ENCODE data around the gene AARS2.

AARS2 gene

DNA sequence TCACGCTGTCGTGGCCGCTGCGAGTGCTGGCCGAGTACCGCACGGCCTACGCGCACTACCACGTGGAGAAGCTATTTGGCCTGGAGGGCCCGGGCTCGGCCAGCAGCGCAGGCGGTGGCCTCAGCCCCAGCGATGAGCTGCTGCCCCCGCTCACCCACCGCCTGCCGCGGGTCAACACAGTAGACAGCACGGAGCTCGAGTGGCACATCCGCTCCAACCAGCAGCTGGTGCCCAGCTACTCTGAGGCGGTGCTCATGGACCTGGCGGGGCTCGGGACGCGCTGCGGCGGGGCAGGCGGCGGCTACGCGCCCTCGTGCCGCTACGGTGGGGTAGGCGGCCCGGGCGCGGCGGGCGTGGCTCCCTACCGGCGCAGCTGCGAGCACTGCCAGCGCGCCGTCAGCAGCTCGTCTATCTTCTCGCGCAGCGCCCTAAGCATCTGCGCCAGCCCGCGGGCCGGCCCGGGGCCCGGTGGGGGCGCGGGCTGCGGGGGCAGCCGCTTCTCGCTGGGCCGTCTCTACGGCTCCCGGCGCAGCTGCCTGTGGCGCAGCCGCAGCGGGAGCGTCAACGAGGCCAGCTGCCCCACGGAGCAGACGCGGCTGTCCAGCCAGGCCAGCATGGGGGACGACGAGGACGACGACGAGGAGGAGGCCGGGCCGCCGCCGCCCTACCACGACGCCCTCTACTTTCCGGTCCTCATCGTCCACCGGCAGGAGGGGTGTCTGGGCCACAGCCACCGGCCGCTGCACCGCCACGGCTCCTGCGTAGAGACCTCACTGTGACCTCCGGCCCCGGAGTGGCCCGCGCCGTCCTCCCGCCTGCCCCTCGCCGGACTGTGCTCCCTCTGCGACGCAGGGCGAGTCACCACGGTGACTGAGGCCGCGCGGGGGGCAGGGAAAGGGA lies 37.1 kb downstream of the AARS2 start:
- DNase-seq (ENCODE audit: low read depth) = no peak

DNA sequence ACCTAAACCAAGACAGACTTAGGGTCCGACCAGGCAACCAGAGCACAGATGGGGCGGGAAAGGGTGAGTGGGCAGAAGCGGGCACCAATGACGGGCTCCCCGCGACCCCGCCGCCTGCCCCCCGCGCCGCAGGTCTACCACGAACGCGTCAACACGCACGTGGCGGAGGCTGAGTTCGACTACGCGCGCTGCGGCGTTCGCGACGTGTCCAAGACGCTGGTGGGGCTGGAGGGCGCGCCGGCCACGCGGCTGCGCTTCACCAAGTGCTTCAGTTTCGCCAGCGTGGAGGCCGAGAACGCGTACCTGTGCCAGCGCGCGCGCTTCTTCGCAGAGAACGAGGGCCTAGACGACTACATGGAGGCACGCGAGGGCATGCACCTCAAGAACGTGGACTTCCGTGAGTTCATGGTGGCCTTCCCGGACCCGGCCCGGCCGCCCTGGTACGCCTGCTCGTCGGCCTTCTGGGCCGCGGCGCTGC lies 37.8 kb downstream of the AARS2 start:
- no peak for DNase-seq (ENCODE audit: low read depth)

DNA sequence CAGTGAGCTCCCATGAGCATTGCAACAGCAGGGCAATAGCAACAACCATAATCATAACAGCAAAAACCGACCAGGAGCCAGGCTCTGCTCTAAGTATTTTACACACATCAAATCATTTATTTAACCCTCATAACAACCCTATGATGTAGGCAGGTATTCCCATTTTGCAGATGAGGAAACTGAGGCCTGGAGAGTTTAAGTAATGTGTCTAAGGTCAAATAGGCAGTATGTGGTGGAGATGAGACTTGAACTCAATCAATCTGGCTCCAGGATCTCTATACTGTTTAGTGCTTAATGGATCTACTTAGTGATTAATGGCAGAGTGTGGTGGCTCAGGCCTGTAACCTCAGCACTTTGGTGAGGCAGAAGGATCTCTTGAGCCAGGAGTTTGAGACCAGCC lies 39.5 kb downstream of the AARS2 start:
- no peak for DNase-seq (ENCODE audit: low read depth)

DNA sequence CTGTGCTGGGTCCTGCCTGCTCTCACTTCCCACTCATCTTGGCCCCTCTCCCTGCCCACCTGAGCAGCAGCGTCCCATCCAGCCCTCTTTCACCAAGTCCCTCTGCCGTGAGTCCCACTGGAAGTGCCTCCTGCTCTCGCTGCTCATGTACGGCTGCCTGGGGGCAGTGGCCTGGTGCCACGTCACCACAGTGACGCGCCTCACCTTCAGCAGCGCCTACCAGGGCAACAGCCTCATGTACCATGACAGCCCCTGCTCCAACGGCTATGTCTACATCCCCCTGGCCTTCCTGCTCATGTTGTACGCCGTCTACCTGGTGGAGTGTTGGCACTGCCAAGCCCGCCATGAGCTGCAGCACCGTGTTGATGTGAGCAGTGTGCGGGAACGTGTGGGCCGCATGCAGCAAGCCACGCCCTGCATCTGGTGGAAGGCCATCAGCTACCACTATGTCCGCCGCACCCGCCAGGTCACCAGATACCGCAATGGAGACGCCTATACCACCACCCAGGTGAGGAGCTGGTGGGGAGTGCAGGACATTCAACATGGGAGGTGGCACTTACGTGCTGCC lies 40.1 kb downstream of the AARS2 start:
- DNase-seq (ENCODE audit: low read depth) = no peak

DNA sequence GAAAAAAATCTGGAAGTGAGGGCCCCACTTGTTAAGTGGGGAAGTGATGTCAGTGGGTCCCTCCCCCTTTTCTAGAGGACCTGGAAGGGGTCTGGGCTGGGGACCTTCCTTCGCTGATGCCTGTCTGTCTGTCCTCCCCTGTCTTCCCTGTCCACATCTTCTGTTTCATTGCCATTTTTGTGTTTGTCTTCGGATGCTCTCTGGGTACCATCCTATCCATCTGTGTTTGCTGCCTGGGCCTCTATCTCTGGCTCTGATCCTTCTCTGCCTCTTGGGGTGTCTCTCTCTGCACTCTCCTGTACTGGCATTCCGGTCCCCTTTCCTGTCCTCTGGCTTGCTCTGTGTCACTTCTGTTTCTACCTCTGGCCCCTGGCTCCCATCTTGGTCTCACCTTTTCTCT lies 40.6 kb downstream of the AARS2 start:
- DNase-seq (ENCODE audit: low read depth) = no peak

DNA sequence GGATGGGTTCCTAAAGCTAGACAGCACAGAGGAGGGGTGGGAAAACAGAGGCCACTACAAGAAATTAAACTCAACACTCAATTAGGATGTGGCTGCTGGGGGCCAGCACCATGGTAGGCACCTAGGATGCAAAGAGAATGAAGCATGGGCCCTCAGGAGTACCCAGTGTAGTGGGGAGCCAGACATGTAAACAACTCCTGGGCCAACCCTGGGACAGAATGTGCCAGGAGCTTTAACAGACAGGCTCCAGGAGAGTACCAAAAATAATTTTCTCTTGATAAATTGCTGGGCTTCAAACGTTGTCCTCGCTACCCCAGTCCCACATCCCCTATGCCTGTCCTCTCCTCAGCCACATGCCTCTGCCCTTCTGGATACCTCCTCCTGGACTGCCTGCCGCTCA lies 41.2 kb downstream of the AARS2 start:
- DNase-seq (ENCODE audit: low read depth) = no peak

DNA sequence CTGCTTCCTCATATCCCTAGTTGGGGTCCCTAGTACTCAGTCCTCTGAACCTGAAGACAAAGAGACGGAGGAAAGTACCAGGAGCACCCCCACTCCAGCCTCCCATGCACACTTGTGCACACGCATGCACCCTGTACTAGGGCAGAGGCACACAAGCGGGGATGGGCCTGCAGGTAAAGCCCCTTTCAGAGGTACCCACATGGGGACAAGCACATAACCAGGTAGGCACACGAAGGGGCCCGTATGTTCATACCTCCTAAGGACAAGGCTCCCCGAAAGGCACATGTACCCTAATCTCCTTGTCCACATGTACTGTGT lies 41.8 kb downstream of the AARS2 start:
- no peak for DNase-seq (ENCODE audit: low read depth)

DNA sequence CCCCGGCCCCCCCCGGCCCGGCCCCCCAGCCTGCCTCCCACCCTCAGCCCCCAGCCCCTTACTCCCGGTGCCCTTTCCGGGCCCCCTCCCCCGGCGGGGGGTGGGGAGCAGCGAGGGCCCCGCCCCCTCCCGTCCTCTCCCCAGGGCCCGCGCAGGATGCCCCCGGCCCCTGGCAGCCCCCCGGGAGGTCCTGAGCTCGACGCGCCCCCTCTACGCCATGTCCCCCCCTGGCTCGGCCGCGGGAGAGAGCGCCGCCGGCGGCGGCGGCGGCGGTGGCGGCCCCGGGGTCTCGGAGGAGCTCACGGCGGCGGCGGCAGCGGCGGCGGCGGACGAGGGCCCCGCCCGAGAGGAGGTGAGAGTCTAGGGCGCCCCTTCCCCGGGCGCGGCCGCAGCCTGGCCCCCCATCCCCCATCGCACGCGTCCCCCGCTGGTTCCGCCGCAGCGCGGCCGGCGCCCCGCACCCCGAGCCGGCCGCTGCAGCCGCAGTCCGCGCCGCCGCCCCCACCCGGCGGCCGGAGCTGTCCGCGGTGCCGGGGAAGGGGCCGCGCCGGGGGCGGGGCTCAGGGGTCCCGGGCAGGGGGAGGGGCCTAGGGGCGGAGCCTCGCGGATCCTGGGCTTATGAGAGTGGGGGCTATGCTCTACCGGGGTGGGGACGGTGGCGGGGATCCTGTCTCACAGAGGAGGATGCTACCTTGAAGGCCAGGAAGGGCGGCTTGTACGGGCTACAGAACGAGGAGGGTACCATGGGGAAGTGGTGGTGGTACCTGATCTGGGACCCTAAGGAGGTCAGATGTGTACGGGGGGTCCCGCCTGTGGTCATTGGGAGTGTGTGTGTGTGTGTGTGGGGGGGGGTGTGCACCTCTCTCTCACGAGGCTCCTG lies 42.4 kb downstream of the AARS2 start:
- DNase-seq (ENCODE audit: low read depth) = no peak

DNA sequence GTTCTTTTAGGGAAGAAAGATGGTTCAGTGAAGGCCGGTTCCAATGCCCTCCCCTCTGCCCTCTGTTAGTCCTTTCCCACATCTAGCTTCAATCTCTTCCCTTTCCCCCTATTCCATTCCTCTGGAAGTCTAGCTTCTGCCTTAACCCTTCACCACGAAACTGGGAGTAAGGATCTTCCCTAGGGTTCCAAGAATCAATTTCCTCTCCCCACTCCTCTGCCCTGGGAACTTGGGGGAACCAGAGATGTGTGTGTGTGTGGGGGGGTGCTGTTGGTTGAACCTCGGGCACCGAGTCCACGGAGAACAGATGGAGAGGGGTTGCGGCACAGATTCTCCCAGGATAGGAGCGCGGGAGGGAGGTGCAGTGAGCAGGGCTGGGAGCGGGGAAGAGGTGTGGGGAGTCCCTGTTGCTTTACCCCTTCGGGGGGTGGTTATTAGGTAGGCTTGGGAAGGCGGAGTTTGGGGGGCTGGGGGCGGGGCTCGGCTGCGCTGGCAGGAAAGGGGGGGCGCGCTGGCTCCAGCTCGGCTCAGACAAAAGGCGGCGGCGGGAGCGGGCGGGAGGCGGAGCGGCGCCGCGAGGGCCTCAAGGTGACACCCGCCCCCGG lies 43.1 kb downstream of the AARS2 start, which contains the start of gene TMEM151B:
Gene TMEM151B (plus strand): TSS at position 530 of the 605 bp plus-strand sequence. CDS start 293 bp downstream, outside the sequence.
- no peak for DNase-seq (ENCODE audit: low read depth)

DNA sequence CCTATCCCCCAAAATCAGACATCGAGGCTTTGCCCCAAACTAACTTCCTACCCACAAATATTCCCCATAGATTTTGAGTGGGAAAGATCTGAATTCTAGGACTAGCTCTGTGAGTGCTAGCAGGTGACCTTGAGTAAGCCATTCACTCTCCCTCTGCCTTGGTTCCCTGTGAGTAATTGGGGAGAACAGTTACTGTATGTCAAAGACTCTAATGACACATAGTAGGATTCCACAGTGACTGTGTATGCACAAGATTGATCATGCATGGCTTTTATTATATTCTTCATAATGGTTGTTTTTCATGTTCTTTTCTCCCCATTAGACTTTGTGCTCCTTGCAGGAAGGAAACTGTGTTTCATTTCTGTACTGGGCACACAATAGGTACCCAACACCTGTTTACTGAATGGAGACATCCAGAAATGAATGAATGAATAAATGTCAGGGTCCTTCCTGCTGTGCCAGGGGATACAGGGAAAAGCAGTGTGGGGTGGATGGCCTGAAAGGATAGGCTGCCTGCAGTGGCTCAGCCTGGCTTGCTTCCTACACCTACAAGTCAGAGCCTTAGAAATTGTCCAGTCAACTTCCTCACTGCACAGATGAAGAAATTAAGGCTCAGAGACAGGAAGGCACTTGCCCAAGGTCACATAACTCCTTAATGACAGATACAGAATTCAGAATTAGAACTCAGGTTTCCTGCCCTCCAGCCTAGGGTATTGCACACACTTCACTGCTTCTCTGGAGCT lies 43.8 kb downstream of the AARS2 start:
- no peak for DNase-seq (ENCODE audit: low read depth)

DNA sequence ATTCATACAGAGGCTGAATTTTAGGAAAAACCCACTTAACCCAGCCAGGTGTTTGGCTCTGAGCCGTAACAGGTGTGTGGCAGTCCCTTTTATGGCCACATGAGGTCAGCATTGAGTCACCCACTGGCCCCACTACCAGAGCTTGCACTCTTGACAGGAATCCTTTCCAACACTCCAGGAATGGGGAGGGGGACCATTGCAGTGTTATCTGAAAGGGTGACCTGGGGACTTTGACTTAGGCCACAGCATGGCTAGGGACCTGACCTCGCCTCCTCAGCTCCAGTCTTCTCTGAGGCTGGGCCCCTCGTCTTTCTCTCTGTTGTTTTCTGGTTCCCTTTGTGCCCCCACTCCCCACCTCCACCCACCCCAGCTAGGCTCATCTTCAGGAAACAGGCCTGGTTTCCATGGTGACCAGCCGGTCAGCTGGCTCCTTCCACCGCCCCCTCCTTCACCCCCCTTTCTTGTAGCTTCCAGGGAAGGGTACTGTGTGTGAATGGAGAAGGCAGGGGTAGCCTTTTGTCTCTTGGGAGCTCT lies 45.0 kb downstream of the AARS2 start:
- no peak for DNase-seq (ENCODE audit: low read depth)

DNA sequence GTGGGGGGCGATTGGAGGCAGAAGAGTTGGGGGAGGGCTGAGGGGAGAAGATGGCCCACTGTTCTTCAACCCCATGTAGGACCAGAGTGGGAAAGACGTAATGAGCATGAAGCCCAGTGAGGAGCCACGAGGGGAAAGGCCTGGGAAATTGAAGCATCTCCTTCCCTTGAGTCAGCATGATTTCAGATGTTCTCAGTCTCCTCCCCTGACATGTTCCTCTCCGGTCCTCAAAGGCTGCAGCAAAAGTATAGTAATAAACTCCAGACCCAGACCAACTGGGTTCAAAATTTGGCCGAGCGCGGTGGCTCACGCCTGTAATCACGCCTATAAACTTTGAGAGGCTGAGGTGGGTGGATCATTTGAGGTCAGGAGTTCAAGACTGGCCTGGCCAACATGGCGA lies 45.9 kb downstream of the AARS2 start:
- DNase-seq (ENCODE audit: low read depth) = no peak

DNA sequence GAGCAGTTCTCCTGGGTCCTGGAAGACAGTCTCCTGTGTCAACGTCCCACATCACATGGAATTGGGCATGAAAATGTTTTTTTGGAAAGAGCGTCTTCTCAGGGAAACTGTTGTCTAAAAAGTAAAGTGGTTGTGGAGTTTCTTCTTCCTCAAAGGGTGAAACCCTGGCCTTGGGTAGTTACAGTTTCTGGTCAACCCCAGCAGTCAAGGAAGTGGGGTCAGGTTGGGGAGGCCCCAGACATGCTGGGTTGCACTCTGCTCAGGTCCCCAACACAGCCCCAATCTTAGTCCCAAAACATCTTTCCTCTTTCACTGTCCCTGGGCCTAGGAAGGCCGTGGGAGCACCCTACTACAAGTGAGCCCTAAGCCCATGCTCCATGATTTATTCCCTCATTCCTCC lies 46.8 kb downstream of the AARS2 start:
- no peak for DNase-seq (ENCODE audit: low read depth)

DNA sequence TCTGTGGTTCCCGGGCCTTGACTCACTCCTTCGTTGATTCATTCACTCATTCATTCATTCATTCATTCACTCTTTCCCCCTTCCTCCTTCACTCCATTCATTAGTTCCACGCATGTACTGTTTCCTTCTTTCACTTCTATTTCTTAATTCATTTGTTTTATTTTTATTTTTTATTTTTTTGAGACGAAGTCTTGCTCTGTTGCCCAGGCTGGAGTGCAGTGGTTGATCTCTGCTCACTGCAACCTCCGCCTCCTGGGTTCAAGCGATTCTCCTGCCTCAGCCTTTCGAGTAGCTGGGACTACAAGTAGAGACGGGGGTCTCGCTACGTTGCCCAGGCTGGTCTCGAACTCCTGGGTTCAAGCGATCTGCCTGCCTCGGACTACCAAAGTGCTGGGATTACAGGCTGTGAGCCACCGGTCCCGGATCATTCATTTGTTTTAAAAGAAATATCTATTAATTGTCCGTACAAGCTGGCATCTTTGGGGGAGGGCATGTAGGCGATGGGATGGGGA lies 47.4 kb downstream of the AARS2 start:
- DNase-seq (ENCODE audit: low read depth) = no peak

DNA sequence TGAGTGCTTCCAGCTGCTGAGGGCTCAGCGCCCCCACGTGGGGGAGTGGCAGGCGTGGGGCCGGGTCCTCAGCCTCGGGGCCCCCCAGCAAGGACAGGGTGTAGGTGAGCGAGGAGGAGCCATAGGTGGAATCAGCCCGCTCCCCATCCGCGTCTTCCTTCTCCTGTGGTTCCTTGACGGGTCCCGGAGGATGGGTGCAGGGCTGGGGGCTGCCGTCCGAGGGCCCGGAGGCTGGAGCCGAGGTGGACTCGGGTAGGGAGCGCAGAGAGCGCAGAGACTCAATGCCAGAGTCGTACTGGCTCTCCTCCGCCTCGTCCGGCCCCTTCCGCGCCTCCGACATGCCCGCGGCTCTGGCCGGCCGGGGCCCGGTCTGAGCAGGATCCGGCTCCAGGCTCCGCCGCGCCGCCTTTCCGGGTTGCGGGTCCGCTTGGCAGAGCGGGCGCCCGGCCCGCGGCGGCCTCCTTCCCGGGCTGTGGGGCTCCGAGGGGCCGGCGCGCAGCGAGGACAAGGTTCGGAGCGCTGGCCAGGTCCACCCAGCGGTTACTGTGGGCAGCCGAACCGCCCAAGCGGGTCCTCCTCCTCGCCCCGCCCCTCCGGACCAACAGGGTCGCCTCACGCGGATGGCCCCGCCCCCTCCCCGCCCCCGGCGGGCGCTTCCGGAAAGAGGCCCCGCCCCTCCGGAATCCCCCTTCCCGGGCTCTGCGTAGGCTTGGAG lies 48.0 kb downstream of the AARS2 start, which contains the start of gene NFKBIE:
Gene NFKBIE (minus strand): TSS at position 545 of the 715 bp plus-strand sequence. CDS start 205 bp downstream, at position 340.
- peak; percentile 84 for DNase-seq (ENCODE audit: low read depth)

DNA sequence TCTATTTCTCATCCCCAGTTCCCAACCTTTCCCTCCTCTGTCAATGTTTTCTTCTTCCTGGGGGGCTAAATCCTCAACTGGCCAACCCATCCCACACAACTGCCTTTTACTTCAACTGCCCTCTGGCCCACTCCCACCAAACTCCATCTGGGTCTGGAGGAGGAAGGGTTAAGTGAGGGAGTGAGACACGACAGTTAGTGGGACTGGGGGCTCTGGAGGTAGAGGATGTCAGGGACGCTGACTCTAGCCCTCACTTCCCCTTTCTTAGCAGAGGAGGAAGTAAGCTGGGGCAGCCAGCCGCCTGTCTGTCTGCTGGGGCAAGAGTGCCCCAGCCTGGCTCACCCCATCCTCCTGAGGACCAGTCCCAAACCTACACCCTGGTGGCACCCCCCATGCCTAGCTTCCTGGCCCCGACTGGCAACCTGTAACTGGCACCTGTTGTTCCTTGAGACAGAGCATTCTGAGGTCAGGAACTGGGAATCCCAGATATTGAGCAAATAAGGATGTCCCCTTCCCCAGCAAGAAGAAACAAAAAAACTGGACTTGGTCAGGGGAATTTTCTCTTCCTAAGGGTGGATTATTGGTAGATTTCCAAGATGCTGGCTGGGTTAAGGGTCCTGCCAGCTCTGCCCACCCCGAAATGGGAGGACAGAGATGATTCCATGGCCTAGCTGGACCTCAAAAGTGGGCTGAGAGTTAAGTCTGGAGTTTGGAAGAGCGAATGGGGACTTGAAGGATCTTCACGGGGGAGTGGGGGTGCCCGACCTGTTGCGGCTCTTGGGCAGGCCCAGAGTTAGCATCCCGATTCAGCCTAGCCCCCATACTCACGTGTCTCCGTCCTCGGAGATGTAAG lies 48.8 kb downstream of the AARS2 start:
- no peak for DNase-seq (ENCODE audit: low read depth)

DNA sequence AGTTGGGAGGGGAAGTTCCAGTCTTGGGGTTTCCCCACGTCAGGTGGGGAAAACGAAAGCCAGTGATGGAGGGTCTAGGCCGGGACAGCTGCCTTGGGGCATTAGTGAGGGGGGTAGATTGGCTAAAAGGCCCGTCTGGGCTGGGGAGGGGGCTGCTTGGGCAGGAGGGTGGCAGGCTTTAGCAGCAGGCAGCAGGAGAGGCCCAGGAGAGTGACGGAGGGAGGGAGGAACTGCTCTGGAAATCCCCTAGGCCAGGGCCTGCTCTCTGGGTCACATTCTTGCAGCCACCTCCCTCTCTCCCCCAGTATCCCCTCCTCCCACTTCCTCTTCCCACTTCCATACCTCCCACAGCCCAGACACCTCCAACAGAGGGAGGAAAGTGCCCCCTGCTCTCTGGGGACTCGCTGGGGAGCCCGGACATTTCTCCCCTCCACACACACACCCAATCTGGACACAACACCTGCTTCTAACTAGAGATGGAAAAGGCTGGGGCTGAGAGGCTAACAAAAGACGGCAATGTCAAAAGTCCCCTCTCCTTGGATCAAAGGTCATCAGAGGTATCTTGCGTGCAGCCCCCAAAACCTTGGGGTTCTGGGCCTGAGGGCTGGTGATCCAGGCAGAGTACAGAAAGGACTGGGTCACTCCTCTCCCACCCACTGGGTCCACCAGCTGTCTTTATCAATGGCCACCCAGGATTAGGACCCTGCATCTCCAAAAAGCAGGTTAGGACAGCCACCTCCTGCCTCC lies 49.6 kb downstream of the AARS2 start:
- DNase-seq (ENCODE audit: low read depth) = no peak

Measured in stromal cell of bone marrow (primary cell).